Ramos (cell line): ENCODE data around the gene PHLDA3.

Experiments used
- in situ Hi-C: fragments of 300-500 bp; cut with MboI; formaldehyde crosslinking; loops from one replicate; pipeline ENCODE4 v1.14.3; 2022; ENCODE audit warnings: low sequenced_read_pairs; ENCODE audit not compliant: unreplicated experiment

Gene PHLDA3

GRCh38 chr1:201468844-201469644 is at the start of gene PHLDA3:
PHLDA3 (minus strand) TSS chr1:201469188; CDS start chr1:201468786, 402 bp downstream.
- in situ Hi-C loops: no loop called here

GRCh38 chr1:201518071-201518470 is 49.1 kb upstream of the PHLDA3 start:
- in situ Hi-C loops: loop anchor here (5.0 kb wide), 1 partner anchor 36 kb away; no protein-coding TSS in a partner anchor

DNA sequence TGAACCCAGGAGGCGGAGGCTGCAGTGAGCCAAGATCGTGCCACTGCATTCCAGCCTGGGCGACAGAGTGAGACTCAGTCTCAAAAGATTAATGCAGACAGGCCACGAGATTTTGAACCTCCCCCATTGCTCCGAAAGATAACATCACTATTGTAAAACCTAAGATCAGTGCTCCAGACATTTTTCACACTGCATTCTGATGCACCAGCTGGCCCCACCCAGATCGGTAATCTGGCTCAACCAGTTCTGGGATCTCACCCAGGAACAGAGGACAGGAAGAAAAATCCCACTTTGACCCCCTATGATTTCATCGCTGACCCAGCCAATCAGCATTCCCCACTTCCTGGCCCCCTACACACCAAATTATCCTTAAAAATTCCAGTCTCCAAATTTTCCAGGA is 48.6 kb upstream of the PHLDA3 start:
- in situ Hi-C loops: loop anchor here (5.0 kb wide), 1 partner anchor 35 kb away; no protein-coding TSS in a partner anchor

DNA sequence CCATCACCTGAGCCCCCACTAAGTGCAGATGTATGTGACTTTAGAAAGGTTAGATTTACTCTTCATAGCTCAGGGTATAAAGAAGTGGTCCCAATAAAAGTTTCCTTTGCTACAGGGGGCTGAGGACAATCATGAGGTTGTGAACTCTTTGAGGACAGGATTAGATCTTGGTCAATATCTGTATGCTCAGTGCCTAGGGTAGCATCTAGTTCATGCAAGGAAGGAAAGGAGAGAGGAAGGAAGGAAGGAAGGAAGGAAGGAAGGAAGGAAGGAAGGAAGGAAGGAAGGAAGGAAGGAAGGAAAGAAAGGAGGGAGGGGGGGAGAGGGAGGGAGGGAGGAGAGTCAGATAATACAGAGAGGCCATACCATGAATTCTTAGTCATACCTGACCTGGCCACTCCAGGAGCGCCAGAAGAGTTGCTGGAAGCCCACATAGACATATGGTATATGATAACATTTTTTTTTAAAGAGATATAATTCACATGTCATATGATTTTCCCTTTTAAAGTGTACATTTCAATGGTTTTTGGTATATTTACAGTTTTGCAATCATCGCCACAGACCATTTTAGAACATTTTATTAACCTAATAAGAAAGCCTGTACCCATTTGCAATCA is 47.6 kb upstream of the PHLDA3 start:
- in situ Hi-C loops: loop anchor here (5.0 kb wide), 1 partner anchor 34 kb away; no protein-coding TSS in a partner anchor

GRCh38 chr1:201515895-201516294 is 46.9 kb upstream of the PHLDA3 start:
- in situ Hi-C loops: loop anchor here (5.0 kb wide), 1 partner anchor 34 kb away; no protein-coding TSS in a partner anchor

DNA sequence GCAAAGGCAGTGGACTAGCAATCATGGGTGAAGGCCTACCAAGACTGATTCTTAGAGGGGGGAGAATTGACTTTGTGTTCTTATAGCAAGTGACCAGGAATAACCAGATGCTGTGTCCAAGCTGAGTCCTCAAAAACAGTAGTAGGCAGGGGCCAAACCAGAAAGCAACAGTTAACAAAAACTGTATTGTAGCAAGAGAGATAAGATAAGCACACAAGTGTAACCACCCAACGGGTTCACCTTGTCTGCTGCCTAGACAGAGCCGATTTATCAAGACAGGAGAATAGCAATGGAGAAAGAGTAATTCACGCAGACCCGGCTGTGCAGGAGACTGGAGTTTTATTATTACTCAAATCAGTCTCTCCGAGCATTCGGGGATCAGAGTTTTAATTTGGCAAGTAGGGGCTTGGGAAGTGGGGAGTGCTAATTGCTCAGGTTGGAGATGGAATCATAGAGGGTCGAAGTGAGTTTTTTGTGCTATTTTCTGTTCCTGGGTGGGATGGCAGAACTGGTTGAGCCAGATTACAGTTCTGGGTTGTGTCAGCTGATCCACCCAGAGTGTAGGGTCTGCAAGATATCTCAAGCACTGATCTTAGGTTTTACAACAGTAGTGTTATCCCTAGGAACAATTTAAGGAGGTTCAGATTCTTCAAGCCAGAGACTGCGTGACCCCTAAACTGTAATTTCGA is 46.2 kb upstream of the PHLDA3 start:
- in situ Hi-C loops: loop anchor here (5.0 kb wide), 1 partner anchor 33 kb away; no protein-coding TSS in a partner anchor

DNA sequence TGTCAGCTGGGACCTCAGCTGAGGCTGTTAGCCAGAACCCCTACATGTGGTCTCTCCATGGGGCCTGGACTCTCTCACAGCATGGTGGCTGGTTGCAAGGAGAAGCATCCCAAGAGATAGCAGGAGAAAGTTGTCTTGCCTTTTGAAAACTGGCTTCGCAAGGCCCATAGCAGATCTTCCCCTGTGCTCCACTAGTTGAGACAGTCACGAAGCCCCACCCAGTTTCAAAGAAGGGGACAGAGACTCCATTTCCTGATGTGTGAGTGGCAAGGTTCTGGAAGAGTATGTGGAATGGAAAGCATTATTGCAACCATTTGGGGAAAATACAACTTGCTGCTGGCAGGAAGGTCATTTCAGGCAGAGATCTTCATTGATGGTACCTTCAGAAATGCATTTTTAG is 45.5 kb upstream of the PHLDA3 start:
- in situ Hi-C loops: no loop called here

DNA sequence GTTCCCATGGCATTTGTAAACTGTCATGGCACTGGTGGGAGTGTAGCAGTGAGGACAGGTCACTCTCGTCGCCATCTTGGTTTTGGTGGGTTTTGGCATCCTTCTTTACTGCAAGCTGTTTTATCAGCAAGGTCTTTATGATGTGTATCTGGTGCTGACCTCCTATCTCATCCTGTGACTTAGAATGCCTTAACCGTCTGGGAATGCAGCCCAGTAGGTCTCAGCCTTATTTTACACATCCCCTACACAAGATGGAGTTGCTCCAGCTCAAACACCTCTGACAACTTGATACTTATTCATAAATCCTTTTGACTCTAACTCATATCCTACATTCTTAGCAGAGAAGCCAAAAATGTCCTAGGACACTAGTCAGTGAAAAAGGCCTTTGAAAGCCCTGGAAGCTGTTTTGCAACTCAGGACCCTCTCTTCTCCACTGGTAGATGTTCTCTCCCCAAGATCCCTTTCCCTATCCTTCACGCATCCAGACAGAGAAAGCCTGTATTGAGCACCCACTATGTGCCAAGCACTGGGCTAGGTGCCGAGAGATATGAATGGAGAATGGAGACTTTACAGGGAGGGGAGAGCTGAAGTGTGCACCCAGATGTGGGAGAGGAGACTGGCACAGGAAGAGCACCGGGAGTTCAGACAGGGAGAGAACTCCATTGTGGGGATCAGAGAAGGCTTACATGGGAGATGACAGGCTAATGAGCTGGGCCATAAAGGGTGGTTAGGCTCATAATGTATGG is 44.7 kb upstream of the PHLDA3 start:
- in situ Hi-C loops: no loop called here

DNA sequence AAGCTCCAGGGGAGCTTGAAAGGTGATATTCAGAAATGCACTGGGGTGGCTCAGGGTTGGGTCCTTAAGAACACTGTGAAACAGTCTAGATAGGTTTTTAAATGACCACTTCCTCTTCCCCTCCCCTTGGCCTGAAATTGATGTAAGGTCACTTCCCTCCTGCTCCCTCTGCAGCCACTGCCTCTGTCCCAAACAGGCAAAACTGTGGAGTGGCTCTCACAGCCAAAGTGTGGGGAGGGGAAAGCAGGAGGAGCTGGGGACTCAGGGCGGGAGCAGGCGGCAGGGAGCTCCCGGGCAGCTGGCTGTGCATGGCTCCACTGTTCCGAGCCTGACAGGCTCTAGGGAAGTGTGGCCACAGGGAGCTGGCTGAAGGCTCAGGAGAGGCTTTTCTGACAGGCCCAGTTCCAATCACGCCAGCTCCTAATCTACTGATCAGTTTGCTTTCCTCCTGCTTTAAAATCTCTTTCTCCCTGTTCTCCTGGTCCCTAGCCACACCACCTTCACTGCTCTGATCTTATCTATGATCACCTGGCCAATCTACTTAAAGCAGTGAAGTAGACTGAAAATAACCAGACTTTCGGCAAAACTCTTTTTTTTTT is 43.1 kb upstream of the PHLDA3 start:
- in situ Hi-C loops: no loop called here

DNA sequence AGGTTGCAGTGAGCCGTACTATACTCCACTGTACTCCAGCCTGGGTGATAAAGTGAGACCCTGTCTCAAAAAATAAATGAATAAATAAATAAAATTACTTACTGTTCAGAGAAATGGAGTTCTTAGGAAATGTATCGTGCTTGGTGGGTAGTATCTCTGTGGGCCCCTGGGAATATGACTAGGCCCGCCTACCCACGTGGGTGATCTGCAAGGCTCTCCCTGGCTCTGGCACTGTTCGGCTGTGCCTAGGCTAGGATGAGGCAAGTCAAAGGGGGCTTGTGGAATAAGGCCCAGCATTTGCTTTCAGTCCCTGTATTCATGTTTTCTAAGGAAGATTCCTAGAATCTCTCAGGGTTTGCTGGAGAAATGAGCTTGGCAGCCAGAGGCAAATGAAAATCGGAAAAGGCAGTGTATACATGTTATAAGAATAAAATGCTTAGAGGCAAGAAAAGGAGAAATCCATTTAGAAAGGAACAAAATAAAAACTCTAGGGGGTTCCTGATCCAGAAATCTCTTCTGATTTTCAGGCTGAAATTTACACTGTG is 42.5 kb upstream of the PHLDA3 start:
- in situ Hi-C loops: no loop called here

GRCh38 chr1:201510734-201511133 is 41.7 kb upstream of the PHLDA3 start:
- in situ Hi-C loops: no loop called here

GRCh38 chr1:201509601-201510374 is 40.8 kb upstream of the PHLDA3 start:
- in situ Hi-C loops: no loop called here

- in situ Hi-C loops: no loop called here
These were observed 39.8 kb upstream of the PHLDA3 start for GRCh38 chr1:201508809-201509208.

GRCh38 chr1:201507360-201507675 is 38.3 kb upstream of the PHLDA3 start:
- in situ Hi-C loops: no loop called here

GRCh38 chr1:201506557-201507359 is 37.8 kb upstream of the PHLDA3 start, which contains the start of gene CSRP1:
CSRP1 (minus strand) TSS chr1:201507123; CDS start chr1:201496303, 10,820 bp downstream.
- in situ Hi-C loops: no loop called here

DNA sequence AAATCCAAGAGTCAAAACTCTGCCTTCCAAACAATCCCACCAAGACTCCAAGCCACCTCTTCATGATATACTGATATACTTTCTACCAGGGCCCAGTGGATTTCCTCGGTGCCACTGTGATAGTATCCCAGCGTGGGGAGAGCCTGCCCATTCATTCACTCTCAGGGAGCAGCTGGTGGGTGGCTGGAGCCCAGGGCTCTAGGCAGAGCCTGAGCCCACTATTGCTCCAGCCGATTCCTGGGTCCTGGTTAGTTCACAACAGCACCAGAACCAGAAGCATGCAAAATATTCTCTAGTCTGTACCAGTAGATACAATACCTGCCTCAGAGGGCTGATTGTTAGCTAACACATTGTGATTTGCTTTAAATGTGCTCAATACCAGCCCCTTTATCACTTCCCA is 37.1 kb upstream of the PHLDA3 start:
- in situ Hi-C loops: no loop called here

DNA sequence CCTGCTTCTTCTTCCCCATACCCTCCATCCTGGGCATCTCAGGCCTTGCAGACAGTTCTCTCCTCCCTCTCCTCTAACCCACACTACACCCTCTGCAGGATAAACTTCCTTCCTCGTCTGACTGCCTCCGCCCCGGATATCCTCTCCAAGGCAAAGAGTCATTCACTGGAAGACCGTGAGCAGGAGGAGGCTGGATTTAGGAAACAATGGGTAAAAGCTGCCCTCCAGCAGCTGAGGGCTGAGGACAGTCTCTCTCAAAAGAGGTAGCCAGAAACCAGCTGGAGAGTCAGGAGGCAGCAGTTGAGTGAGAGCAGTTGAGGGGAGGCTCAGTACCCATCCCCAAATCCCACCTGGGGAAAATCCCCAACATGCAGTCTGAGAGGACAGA is 36.5 kb upstream of the PHLDA3 start:
- in situ Hi-C loops: no loop called here
